Panc1 (cell line): ENCODE measurements around the gene SLC16A12. TPM values are rescaled to one million over a fixed set of nuclear protein-coding genes. Genes with fewer than 3 reads are reported as not detected.

Experiments used
- ATAC-seq: fragments of 200-7000 bp; cut with Tn5 transposase; 2 replicates; pipeline ENCODE4 v1.9.1; 2020; ENCODE audit warnings: mild to moderate bottlenecking, moderate library complexity
- BruUV-seq: library from RNA; stranded (reverse); fragments of 400-500 nt; replicated peaks from 2 replicates; lab custom pipeline; 2021; lab: Mats Ljungman, UMichigan
- CTCF ChIA-PET: fragments of 300-600 bp; sonication (Branson Sonifier 250); formaldehyde crosslinking; loops from one replicate; lab custom pipeline; 2022; ENCODE audit warnings: antibody characterized with exemption; lab: Charles Lee
- POLR2A ChIA-PET: fragments of 300-600 bp; sonication (Branson Sonifier 250); formaldehyde crosslinking; loops from one replicate; lab custom pipeline; 2022; ENCODE audit warnings: antibody characterized with exemption; lab: Charles Lee
- DNase-seq: peaks from one replicate; pipeline ENCODE4 v3.0.0-alpha.2; 2010; ENCODE audit warnings: low read depth, low spot score
- H3K27ac ChIP-seq: 2 replicates; pipeline ENCODE4 v1.5.1; 2011; ENCODE audit warnings: mild to moderate bottlenecking, low read length, inconsistent platforms
- H3K27me3 ChIP-seq: fragments of 200-500 bp; sonication (Bioruptor generic); 2 replicates; pipeline ENCODE4 v1.6.0; 2014; ENCODE audit warnings: low read length, inconsistent platforms; ENCODE audit not compliant: control insufficient read depth, insufficient read depth
- H3K36me3 ChIP-seq: fragments of 200-500 bp; sonication (Bioruptor generic); 2 replicates; pipeline ENCODE4 v1.5.1; 2014; ENCODE audit warnings: inconsistent platforms, mild to moderate bottlenecking, low read length, moderate library complexity; ENCODE audit not compliant: control insufficient read depth, insufficient read depth
- H3K4me1 ChIP-seq: 2 replicates; pipeline ENCODE4 v1.5.1; 2011; ENCODE audit warnings: inconsistent platforms, mild to moderate bottlenecking, low read length, moderate library complexity; ENCODE audit not compliant: control insufficient read depth, insufficient read depth
- H3K4me3 ChIP-seq, 2 experiments: 2 replicates each; pipeline ENCODE4 v1.5.1; 2011 to 2012; ENCODE audit warnings: low read depth in 2 of 2, low read length in 2 of 2, mild to moderate bottlenecking in 2 of 2, inconsistent platforms in 1 of 2, moderate library complexity in 1 of 2
- H3K9me3 ChIP-seq: fragments of 200-500 bp; sonication (Bioruptor generic); 2 replicates; pipeline ENCODE4 v1.5.1; 2014; ENCODE audit warnings: low read depth, mild to moderate bottlenecking, inconsistent platforms, low read length, moderate library complexity; ENCODE audit not compliant: control insufficient read depth, insufficient read depth
- CTCF ChIP-seq: fragments of 450-650 bp; IDR thresholded peaks from 2 replicates; pipeline ENCODE4 v1.5.1; 2017; ENCODE audit warnings: mild to moderate bottlenecking
- POLR2AphosphoS5 ChIP-seq: IDR thresholded peaks from 2 replicates; pipeline ENCODE4 v1.6.1; 2012; ENCODE audit warnings: mild to moderate bottlenecking, low read depth, low read length, moderate library complexity
- REST ChIP-seq, 2 experiments: IDR thresholded peaks; 2 replicates each; pipeline ENCODE4 v1.6.1; 2011 to 2012; ENCODE audit warnings: low read depth in 2 of 2, control low read depth in 1 of 2, low read length in 1 of 2, mild to moderate bottlenecking in 1 of 2, moderate library complexity in 1 of 2; ENCODE audit not compliant: insufficient read depth in 1 of 2
- SIN3A ChIP-seq: IDR thresholded peaks from 2 replicates; pipeline ENCODE4 v1.6.1; 2012; ENCODE audit warnings: low read depth, mild to moderate bottlenecking, low read length, moderate library complexity, borderline replicate concordance; ENCODE audit not compliant: insufficient read depth
- TCF7L2 ChIP-seq: IDR thresholded peaks from 2 replicates; pipeline ENCODE4 v1.6.1; 2011; ENCODE audit warnings: mild to moderate bottlenecking, low read depth, low read length, inconsistent platforms
- in situ Hi-C: cut with HindIII; loops from 2 replicates; pipeline ENCODE4 v1.10.0; 2016; ENCODE audit warnings: low sequenced_read_pairs, low pct_unique_long_range_greater_than_20kb
- intact Hi-C: fragments of 100-400 bp; cut with micrococcal nuclease; formaldehyde crosslinking; loops from one replicate; pipeline ENCODE4 v1.10.0; 2022; ENCODE audit not compliant: unreplicated experiment
- total RNA-seq: library from RNA; stranded (reverse); gene quantifications from one replicate; pipeline ENCODE4 v1.2.1, GENCODE V29; 2021; ENCODE audit not compliant: unreplicated experiment

Gene SLC16A12
- total RNA-seq, 1 experiment from 2014 or later = not detected

- H3K4me3 ChIP-seq = no peak overlapping the region
- CTCF ChIA-PET = no interaction called here
- DNase-seq (no peak), ATAC-seq (no peak)
- peaks cover 15% of the 10 kb centered on the region; the same call in 1 of the 2 replicates for H3K27me3 ChIP-seq
- no peaks in the 10 kb centered on the region for H3K9me3 ChIP-seq
- TF ChIP-seq SIN3A (no peak), TCF7L2 (no peak), CTCF (no peak), REST (IDR thresholded peaks at IDR 0.05; ENCODE audit: insufficient read depth in 1 of 2, low read depth in 2 of 2, low read length in 1 of 2) (no peak), POLR2AphosphoS5 (no peak)
- in situ Hi-C loops (no loop called here), intact Hi-C loops (no loop called here)
- H3K27ac ChIP-seq = no peak overlapping the region
- no peaks in the 10 kb centered on the region for H3K4me1 ChIP-seq
- no TSS peak for BruUV-seq
- no peaks in the 10 kb centered on the region for H3K36me3 ChIP-seq
- POLR2A ChIA-PET = interaction anchor here (0.5 kb wide), 1 partner anchor 215 kb away, joined by 3 read pairs; no protein-coding TSS in a partner anchor
Measured at GRCh38 chr10:89438525-89438924, 96.9 kb downstream of the SLC16A12 start.

- Histone ChIP-seq H3K27ac (no peak overlapping the region), H3K9me3 (no peaks in the 10 kb centered on the region), H3K4me1 (no peaks in the 10 kb centered on the region), H3K27me3 (peaks cover 17% of the 10 kb centered on the region; the same call in 1 of the 2 replicates), H3K36me3 (no peaks in the 10 kb centered on the region), H3K4me3 (no peak overlapping the region)
- intact Hi-C loops = no loop called here
- TF ChIP-seq REST (IDR thresholded peaks at IDR 0.05; ENCODE audit: insufficient read depth in 1 of 2, low read depth in 2 of 2, low read length in 1 of 2) (no peak), TCF7L2 (no peak), SIN3A (no peak), POLR2AphosphoS5 (no peak), CTCF (no peak)
- CTCF ChIA-PET = no interaction called here
- no peak for ATAC-seq
- POLR2A ChIA-PET = no interaction called here
- in situ Hi-C loops = no loop called here
- no TSS peak for BruUV-seq
- no peak for DNase-seq
Measured at GRCh38 chr10:89431977-89432376, 103.4 kb downstream of the SLC16A12 start.
